H9 (cell line): ENCODE data around the gene ERC2. TPM values are rescaled to one million over a fixed set of nuclear protein-coding genes. Genes with fewer than 3 reads are reported as not detected.

Source experiments
- DNase-seq: peaks from one replicate; pipeline ENCODE4 v3.0.0-alpha.2; 2017
- H2AFZ ChIP-seq: one replicate; pipeline ENCODE4 v1.6.1; 2013; ENCODE audit warnings: mild to moderate bottlenecking, low read length, control low read depth, moderate library complexity
- H2AK5ac ChIP-seq: 2 replicates; pipeline ENCODE4 v1.6.1; 2013; ENCODE audit warnings: low read length, control low read depth, mixed read lengths; ENCODE audit not compliant: insufficient read length
- H2BK120ac ChIP-seq: one replicate; pipeline ENCODE4 v1.6.1; 2013; ENCODE audit warnings: low read depth, mild to moderate bottlenecking, low read length, control low read depth, inconsistent platforms; ENCODE audit not compliant: poor library complexity, severe bottlenecking
- H2BK12ac ChIP-seq: 2 replicates; pipeline ENCODE4 v1.6.1; 2013; ENCODE audit warnings: low read length, control low read depth, mixed read lengths, low read depth; ENCODE audit not compliant: insufficient read length
- H2BK15ac ChIP-seq: 2 replicates; pipeline ENCODE4 v1.6.1; 2013; ENCODE audit warnings: low read depth, low read length, control low read depth
- H2BK20ac ChIP-seq: one replicate; pipeline ENCODE4 v1.6.1; 2013; ENCODE audit warnings: low read depth, mild to moderate bottlenecking, low read length, control low read depth, inconsistent platforms; ENCODE audit not compliant: poor library complexity, severe bottlenecking
- H2BK5ac ChIP-seq: 2 replicates; pipeline ENCODE4 v1.6.1; 2013; ENCODE audit warnings: low read length, control low read depth, mixed read lengths; ENCODE audit not compliant: insufficient read length
- H3K14ac ChIP-seq: 2 replicates; pipeline ENCODE4 v1.6.1; 2013; ENCODE audit warnings: low read length, control low read depth; ENCODE audit not compliant: insufficient read depth
- H3K18ac ChIP-seq: 2 replicates; pipeline ENCODE4 v1.6.1; 2013; ENCODE audit warnings: low read depth, mild to moderate bottlenecking, mixed read lengths, low read length, control low read depth; ENCODE audit not compliant: insufficient read length
- H3K23ac ChIP-seq: 2 replicates; pipeline ENCODE4 v1.6.1; 2013; ENCODE audit warnings: low read length, control low read depth, mixed read lengths, low read depth; ENCODE audit not compliant: insufficient read length
- H3K23me2 ChIP-seq: 2 replicates; pipeline ENCODE4 v1.6.1; 2013; ENCODE audit warnings: low read depth, mild to moderate bottlenecking, mixed read lengths, low read length, control low read depth; ENCODE audit not compliant: insufficient read length, poor library complexity, severe bottlenecking
- H3K27ac ChIP-seq: 2 replicates; pipeline ENCODE4 v1.5.1; 2013; ENCODE audit warnings: low read length, control low read depth, mixed read lengths, low read depth; ENCODE audit not compliant: insufficient read length
- H3K27me3 ChIP-seq: 2 replicates; pipeline ENCODE4 v1.6.1; 2013; ENCODE audit warnings: low read length, control low read depth, inconsistent platforms; ENCODE audit not compliant: insufficient read depth
- H3K4ac ChIP-seq: 2 replicates; pipeline ENCODE4 v1.6.1; 2013; ENCODE audit warnings: low read depth, mild to moderate bottlenecking, control low read depth, inconsistent platforms, low read length, moderate library complexity
- H3K4me1 ChIP-seq: 2 replicates; pipeline ENCODE4 v1.6.1; 2013; ENCODE audit warnings: low read length, control low read depth, inconsistent platforms; ENCODE audit not compliant: insufficient read depth
- H3K4me2 ChIP-seq: 2 replicates; pipeline ENCODE4 v1.6.1; 2013; ENCODE audit warnings: low read length, control low read depth, mixed read lengths; ENCODE audit not compliant: insufficient read length, insufficient read depth
- H3K56ac ChIP-seq: 2 replicates; pipeline ENCODE4 v1.6.1; 2013; ENCODE audit warnings: low read depth, mild to moderate bottlenecking, mixed read lengths, low read length, control low read depth; ENCODE audit not compliant: insufficient read length
- H3K79me1 ChIP-seq: 2 replicates; pipeline ENCODE4 v1.6.1; 2013; ENCODE audit warnings: low read depth, mild to moderate bottlenecking, moderate library complexity, low read length, control low read depth, inconsistent platforms; ENCODE audit not compliant: insufficient read depth, poor library complexity, severe bottlenecking
- H3K79me2 ChIP-seq: 2 replicates; pipeline ENCODE4 v1.6.1; 2013; ENCODE audit warnings: low read length, control low read depth, inconsistent platforms; ENCODE audit not compliant: insufficient read depth
- H3K9ac ChIP-seq: 2 replicates; pipeline ENCODE4 v1.6.1; 2013; ENCODE audit warnings: low read length, control low read depth, mixed read lengths; ENCODE audit not compliant: insufficient read length; ENCODE audit errors: extremely low read depth
- H3K9me3 ChIP-seq: one replicate; pipeline ENCODE4 v1.6.1; 2013; ENCODE audit warnings: low read depth, low read length, inconsistent platforms; ENCODE audit not compliant: control insufficient read depth
- H3T11ph ChIP-seq: one replicate; pipeline ENCODE4 v1.6.1; 2013; ENCODE audit warnings: mild to moderate bottlenecking, low read length, control low read depth, inconsistent platforms
- H4K20me1 ChIP-seq: one replicate; pipeline ENCODE4 v1.6.1; 2013; ENCODE audit not compliant: control insufficient read depth, insufficient read length, insufficient read depth
- H4K5ac ChIP-seq: 2 replicates; pipeline ENCODE4 v1.6.1; 2013; ENCODE audit warnings: low read depth, mild to moderate bottlenecking, mixed read lengths, low read length, control low read depth; ENCODE audit not compliant: insufficient read length
- H4K8ac ChIP-seq: replicated peaks from 2 replicates; pipeline ENCODE4 v1.6.1; 2013; ENCODE audit warnings: low read length, control low read depth, mixed read lengths, low read depth; ENCODE audit not compliant: insufficient read length
- H4K91ac ChIP-seq: 2 replicates; pipeline ENCODE4 v1.6.1; 2013; ENCODE audit warnings: low read depth, mild to moderate bottlenecking, moderate library complexity, mixed read lengths, low read length, control low read depth; ENCODE audit not compliant: insufficient read length
- H3K27ac Mint-ChIP-seq, 3 experiments: 2 replicates in 2 of 3; 3 replicates in 1 of 3; pipeline ENCODE4 v1.8.0; 2020 to 2021; ENCODE audit warnings: mixed read lengths in 3 of 3, mild to moderate bottlenecking in 1 of 3, moderate library complexity in 1 of 3
- H3K27me3 Mint-ChIP-seq: 2 replicates; pipeline ENCODE4 v1.8.0; 2021; ENCODE audit warnings: low read depth, mild to moderate bottlenecking, moderate library complexity, mixed read lengths
- H3K36me3 Mint-ChIP-seq, 3 experiments: 2 replicates in 2 of 3; 3 replicates in 1 of 3; pipeline ENCODE4 v1.8.0; 2020 to 2021; ENCODE audit warnings: low read depth in 3 of 3, mixed read lengths in 3 of 3; ENCODE audit not compliant: insufficient read depth in 1 of 3
- H3K4me1 Mint-ChIP-seq, 2 experiments: 2 replicates each; pipeline ENCODE4 v1.8.0; 2020; ENCODE audit warnings: mixed read lengths in 2 of 2
- H3K4me3 Mint-ChIP-seq, 2 experiments: 2 replicates in 1 of 2; 3 replicates in 1 of 2; pipeline ENCODE4 v1.8.0; 2020 to 2021; ENCODE audit warnings: mild to moderate bottlenecking in 2 of 2, mixed read lengths in 2 of 2, moderate library complexity in 1 of 2
- H3K9me3 Mint-ChIP-seq, 2 experiments: 2 replicates in 1 of 2; 3 replicates in 1 of 2; pipeline ENCODE4 v1.8.0; 2020; ENCODE audit warnings: mild to moderate bottlenecking in 2 of 2, mixed read lengths in 2 of 2, moderate library complexity in 1 of 2
- WGBS: extraction: QIAGEN DNeasy Blood & Tissue Kit; methylation state at CpG from one replicate; pipeline ENCODE4 v1.1.7; 2013; ENCODE audit warnings: missing lambda C conversion rate, low lambda C conversion rate, mixed read lengths; ENCODE audit not compliant: insufficient read length; ENCODE audit errors: extremely low coverage; 5-methylcytosine and 5-hydroxymethylcytosine counted together
- total RNA-seq: library from RNA; stranded (reverse); gene quantifications from 2 replicates; pipeline ENCODE4 v1.2.1, GENCODE V29; 2021
- TF ChIP-seq, protein P1 (sequence below): fragments of 200-600 bp; sonication (generic); conservative IDR thresholded peaks from 3 replicates; pipeline ENCODE4 v1.8.0; 2021; ENCODE audit warnings: antibody characterized with exemption, mild to moderate bottlenecking

Gene ERC2
- total RNA-seq, 1 experiment from 2014 or later, result 15.4 TPM

DNA sequence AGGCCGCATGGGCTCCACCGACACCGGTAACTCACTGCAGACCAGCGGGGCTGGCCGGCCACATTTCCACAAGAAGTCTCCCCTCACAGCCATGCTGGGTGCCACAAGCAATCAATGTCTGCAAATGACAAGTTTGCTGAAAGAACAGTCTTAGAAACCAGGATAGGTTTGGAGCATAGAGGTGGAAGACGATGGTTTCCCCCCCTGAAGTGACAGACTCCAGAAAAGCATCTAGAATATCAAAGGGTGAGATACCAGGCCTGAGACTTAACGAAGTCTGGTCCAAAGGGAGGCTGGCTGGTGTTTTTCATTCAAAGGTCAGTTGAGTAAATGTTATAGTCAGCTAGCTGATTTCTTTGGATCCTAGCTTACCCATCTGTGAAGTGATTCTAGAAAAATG lies 931.1 kb downstream of the ERC2 start:
- H3K4me1 Mint-ChIP-seq, result peaks cover 42 to 45% of the 10 kb centered on the region in 2 experiments
- H2BK20ac ChIP-seq, result no peak overlapping the region
- no peak overlapping the region for H2BK120ac ChIP-seq
- no peaks in the 10 kb centered on the region for H4K20me1 ChIP-seq
- WGBS, result no CpG with 5 or more reads among the region's 7 CpGs
- no peak overlapping the region for H3K27ac ChIP-seq
- H3T11ph ChIP-seq, result no peak overlapping the region
- no peak overlapping the region for H3K56ac ChIP-seq
- H3K9me3 ChIP-seq, result no peaks in the 10 kb centered on the region
- H3K27me3 ChIP-seq, result no peaks in the 10 kb centered on the region
- no peak overlapping the region for H4K5ac ChIP-seq
- H3K4me2 ChIP-seq, result no peak overlapping the region
- H2BK12ac ChIP-seq, result no peak overlapping the region
- no peak overlapping the region for H3K9ac ChIP-seq
- DNase-seq, result no peak
- H3K4me3 Mint-ChIP-seq, result no peak overlapping the region
- H3K14ac ChIP-seq, result no peak overlapping the region
- H3K23me2 ChIP-seq, result no peaks in the 10 kb centered on the region
- no peaks in the 10 kb centered on the region for H3K9me3 Mint-ChIP-seq
- no peak overlapping the region for H2BK5ac ChIP-seq
- H2BK15ac ChIP-seq, result no peak overlapping the region
- no peaks in the 10 kb centered on the region for H3K79me1 ChIP-seq
- H3K36me3 Mint-ChIP-seq, result no peaks in the 10 kb centered on the region; a peak in 1 of 7 replicates
- H3K27me3 Mint-ChIP-seq, result peaks cover 2% of the 10 kb centered on the region; the same call in 1 of the 2 replicates
- H2AK5ac ChIP-seq, result no peak overlapping the region
- no peak overlapping the region for H3K4ac ChIP-seq
- H3K27ac Mint-ChIP-seq, result no peak overlapping the region
- H4K8ac ChIP-seq, result no peak overlapping the region
- no peak overlapping the region for H3K18ac ChIP-seq
- no peak overlapping the region for H2AFZ ChIP-seq
- H3K23ac ChIP-seq, result no peak overlapping the region
- H4K91ac ChIP-seq, result no peak overlapping the region
- no peaks in the 10 kb centered on the region for H3K79me2 ChIP-seq
- H3K4me1 ChIP-seq, result peaks cover 11% of the 10 kb centered on the region
- TF ChIP-seq, protein P1, sequence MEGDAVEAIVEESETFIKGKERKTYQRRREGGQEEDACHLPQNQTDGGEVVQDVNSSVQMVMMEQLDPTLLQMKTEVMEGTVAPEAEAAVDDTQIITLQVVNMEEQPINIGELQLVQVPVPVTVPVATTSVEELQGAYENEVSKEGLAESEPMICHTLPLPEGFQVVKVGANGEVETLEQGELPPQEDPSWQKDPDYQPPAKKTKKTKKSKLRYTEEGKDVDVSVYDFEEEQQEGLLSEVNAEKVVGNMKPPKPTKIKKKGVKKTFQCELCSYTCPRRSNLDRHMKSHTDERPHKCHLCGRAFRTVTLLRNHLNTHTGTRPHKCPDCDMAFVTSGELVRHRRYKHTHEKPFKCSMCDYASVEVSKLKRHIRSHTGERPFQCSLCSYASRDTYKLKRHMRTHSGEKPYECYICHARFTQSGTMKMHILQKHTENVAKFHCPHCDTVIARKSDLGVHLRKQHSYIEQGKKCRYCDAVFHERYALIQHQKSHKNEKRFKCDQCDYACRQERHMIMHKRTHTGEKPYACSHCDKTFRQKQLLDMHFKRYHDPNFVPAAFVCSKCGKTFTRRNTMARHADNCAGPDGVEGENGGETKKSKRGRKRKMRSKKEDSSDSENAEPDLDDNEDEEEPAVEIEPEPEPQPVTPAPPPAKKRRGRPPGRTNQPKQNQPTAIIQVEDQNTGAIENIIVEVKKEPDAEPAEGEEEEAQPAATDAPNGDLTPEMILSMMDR, result no peak
